SIG-M5 treated with dmso at 0.1 percent for 504 hours (cell line): ENCODE measurements around the gene NXN.
"Not testable (repeated sequence)": the region's sequence is repeated elsewhere in the genome, so short reads cannot be mapped to it uniquely, and the experiment has no call there.

Experiments used
- DNase-seq: peaks from one replicate; lab custom pipeline; 2025; ENCODE audit not compliant: unreplicated experiment; lab: John Stamatoyannopoulos, UW

The NXN gene

GRCh38 chr17:981292-981658, 1.7 kb upstream of the NXN start:
- no peak for DNase-seq

- DNase-seq, result peak; percentile 86
Observed at GRCh38 chr17:980406-981291, 1.1 kb upstream of the NXN start.

GRCh38 chr17:979212-979538, 401 bp downstream of the NXN start:
- no peak for DNase-seq

GRCh38 chr17:978103-979093, 1.2 kb downstream of the NXN start:
- DNase-seq, result no peak

GRCh38 chr17:977166-977565, 2.4 kb downstream of the NXN start:
- no peak for DNase-seq

DNA sequence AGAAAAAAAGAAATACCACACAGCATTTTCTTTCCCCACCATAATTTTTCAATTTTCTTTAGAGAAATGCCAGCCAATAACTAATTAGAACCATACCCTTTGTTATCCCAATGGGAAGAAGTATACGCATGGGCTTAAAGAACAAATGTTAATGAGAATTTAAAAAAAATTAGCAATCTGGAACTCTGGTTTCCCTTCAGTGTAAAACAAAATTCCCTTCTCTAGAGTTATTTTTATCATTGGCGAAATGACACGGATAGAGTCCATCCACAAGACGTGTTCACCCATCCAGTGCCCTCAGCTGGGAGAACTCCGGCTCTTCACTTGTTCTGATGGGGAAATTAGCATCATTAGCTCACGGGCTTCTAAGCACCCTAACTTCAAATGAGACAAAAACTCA, 3.3 kb downstream of the NXN start:
- DNase-seq, result no peak

DNA sequence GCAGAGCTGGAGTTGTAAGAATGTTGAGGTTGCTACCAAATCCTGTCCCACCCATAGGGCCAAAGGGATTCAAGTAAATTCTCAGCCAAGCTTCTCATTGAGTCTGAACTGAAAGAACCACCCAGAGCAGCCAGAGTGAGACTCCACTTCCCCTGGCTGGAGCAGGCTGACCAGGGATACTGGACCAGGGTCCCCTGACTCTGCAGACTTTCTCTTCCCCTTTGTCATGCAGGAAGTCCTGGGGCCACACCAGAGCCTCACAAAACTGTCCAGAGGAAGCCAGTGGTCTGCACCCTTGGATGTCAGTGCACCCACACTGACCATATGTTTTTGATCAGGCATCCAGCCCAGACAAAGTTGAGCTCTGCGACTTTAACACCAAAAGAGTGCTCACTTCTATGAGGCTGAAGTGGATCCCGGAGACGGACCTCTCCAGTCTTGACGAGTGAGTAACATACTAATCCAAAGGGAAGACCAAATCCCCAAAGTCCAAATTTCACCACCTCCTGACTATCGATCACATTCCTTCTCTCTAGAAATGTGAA, 4.1 kb downstream of the NXN start:
- no peak for DNase-seq

- DNase-seq, result not testable (repeated sequence)
Observed at GRCh38 chr17:974778-975177, 4.8 kb downstream of the NXN start.

DNA sequence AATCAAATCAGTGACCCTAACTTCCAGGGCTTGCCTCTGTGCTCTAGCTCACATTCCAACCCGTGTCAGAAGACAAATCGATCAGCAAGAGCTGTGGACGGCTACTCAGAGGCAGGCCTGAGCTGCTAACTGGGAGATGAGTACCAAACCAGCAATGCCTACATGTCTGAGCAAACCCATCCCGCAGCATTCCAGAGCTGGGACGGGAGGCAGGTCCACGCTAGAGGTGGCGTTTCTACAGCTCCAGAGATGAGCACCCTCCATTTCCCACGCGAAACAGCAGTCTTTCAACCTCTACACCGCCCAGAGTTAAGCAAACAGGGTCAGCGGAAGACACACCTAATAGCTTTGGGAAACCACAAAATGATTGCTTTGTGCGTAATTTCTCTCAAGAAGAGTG, 6.5 kb downstream of the NXN start:
- DNase-seq, result no peak

GRCh38 chr17:971861-972260, 7.7 kb downstream of the NXN start:
- DNase-seq, result not testable (repeated sequence)

GRCh38 chr17:970364-970763, 9.2 kb downstream of the NXN start:
- DNase-seq, result no peak

DNA sequence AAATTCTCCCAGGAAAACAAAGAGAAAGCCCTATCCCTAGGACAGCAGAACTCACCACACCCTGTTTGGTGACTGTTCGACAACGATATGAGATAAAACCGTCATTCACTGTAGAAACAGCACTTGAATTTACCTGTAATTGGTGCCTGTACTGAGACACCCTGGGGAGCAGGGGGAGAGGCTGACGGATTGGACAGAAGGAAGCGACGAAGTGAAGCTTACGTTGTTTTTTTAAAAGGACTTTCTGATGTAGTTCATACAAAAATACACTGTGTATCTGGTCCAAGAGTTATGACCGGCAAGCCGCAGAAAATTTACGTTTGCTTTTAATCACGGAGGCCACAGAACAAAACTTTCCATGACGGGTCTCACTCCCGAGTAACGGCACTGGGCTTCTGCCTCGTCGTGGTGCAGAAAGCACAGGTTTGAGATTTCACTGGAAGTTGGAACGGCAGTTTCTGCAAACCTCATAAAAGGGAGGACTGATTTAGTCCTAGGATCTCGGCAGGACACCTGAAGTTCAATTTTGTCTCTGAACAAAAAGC, 9.7 kb downstream of the NXN start:
- no peak for DNase-seq

DNA sequence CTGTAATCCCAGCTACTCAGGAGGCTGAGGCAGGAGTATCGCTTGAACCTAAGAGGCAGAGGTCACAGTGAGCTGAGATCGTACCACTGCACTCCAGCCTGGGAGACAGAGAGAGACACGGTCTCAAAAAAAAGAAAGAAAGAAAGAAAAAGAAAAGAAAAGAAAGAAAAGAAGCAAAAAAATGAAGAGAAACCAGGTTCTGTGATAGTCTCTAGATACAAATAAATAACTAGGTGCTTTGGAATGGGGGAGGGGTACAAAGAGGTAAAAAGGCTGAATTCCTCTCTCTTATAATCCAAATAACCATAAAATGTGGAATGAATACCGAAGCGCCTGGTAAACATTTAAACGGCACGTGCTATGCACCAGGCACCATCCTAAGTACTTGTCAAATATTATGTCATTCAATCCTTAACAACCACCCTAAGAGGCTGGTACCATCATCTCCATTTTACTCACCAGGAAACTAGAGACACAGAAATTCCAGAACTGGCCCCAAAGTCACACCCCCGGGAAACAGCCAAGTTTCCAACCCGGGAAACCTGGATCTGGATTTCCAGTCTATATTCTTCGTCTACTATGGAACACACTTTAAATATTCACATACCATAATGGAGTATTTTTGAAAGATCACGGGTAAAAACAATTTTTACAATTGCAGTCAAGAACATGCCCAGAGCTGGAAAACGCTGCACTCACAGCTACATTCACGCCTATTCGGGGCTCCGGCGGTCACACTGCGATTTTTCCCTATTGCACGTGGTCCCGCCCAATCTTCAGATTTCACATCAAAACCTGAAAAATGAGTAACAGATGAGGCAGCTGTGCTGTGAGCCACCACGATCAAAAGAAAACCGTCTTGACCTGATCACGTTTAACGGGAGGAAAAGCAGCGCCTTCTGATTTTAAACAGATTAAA, 10.5 kb downstream of the NXN start:
- DNase-seq, result no peak

- no peak for DNase-seq
Observed at GRCh38 chr17:967122-967521, 12.5 kb downstream of the NXN start.

GRCh38 chr17:965311-965989, 14.1 kb downstream of the NXN start:
- DNase-seq, result no peak

DNA sequence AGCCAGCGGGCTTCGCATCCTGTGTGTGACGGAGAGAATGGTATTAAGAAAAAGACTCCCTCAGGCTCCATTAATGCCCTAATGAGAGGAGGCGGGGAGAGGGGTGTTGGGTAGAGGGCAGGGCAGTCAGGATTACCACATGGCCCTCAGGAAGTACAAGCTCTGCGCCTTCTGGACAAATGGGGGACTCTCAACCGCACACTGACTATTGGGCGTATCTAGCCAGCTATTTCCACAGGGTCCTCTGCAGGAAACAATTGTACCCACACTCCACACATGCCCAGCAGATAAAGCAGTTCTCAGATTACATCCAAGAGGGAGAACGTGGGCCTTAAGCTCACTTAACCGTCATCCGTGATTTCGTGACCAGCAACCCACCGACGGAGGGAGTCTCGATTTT, 14.7 kb downstream of the NXN start:
- DNase-seq, result no peak

- DNase-seq, result no peak
Observed at GRCh38 chr17:962670-963069, 16.9 kb downstream of the NXN start.

GRCh38 chr17:962166-962565, 17.4 kb downstream of the NXN start:
- DNase-seq, result no peak

DNA sequence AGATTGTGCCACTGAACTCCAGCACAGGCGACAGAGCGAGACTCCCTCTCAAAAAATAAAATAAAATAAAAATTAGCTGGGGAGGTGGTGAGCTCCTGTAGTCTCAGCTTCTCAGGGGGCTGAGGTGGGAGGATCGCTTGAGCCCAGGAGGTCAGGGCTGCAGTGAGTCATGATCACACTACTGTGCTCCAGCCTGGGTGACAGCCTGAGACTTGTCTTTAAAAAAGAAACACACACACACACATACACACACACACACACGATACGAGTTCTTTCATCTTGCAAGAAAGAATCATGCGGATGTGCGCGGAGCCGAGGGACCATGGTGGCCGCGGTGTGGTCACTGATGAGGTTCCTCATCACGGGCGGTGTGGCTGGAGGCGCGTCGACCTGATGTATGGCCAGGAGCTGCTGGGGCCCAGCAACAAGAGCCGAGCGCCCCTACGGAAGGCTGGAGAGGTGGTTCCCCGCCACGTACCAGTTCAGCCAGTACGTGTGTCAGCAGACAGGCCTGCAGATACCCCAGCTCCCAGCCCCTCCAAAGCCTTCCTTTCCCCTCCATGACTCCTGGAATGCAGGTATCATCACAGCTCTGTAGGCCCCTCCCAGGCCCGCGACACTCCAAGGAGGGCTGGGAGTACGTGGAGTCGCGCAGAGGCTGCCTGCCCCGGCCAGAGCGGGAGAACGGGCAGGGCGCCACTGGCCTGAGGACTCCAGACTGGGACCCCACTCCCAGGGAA, 20.7 kb downstream of the NXN start:
- DNase-seq, result no peak
